Endothelial cell of umbilical vein (primary cell): Measurements from ENCODE around the gene TNPO2.

Experiments
- CTCF ChIP-seq, 2 donors: IDR thresholded peaks; 1 replicate in 1 of 2; 2 replicates in 1 of 2; pipeline ENCODE4 v1.5.1; 2011; ENCODE audit warnings: low read length in 2 of 2, mild to moderate bottlenecking in 2 of 2, moderate library complexity in 2 of 2, control low read depth in 1 of 2, inconsistent platforms in 1 of 2, low read depth in 1 of 2; ENCODE audit not compliant: insufficient read depth in 1 of 2; ENCODE audit errors: extremely low read depth in 1 of 2
- EZH2 ChIP-seq: IDR thresholded peaks from 2 replicates; pipeline ENCODE4 v1.6.1; 2012; ENCODE audit warnings: borderline replicate concordance, low read depth, mild to moderate bottlenecking, moderate library complexity, low read length, inconsistent platforms; ENCODE audit not compliant: severe bottlenecking
- FOS ChIP-seq: IDR thresholded peaks from 2 replicates; pipeline ENCODE4 v1.6.1; 2011; ENCODE audit warnings: mild to moderate bottlenecking, low read length, moderate library complexity, borderline replicate concordance; ENCODE audit not compliant: insufficient read depth
- GATA2 ChIP-seq: IDR thresholded peaks from 2 replicates; pipeline ENCODE4 v1.7.0; 2011; ENCODE audit warnings: low read depth, mild to moderate bottlenecking, moderate library complexity, mixed read lengths, low read length; ENCODE audit not compliant: insufficient read length, insufficient read depth
- JUN ChIP-seq: IDR thresholded peaks from 2 replicates; pipeline ENCODE4 v1.6.1; 2011; ENCODE audit warnings: borderline replicate concordance, low read depth; ENCODE audit not compliant: insufficient read length, insufficient read depth
- POLR2A ChIP-seq: IDR thresholded peaks from 2 replicates; pipeline ENCODE4 v1.6.1; 2012; ENCODE audit warnings: low read depth, mild to moderate bottlenecking, control low read depth, low read length
- POLR2AphosphoS5 ChIP-seq: IDR thresholded peaks from 2 replicates; pipeline ENCODE4 v1.6.1; 2012; ENCODE audit warnings: low read depth, mild to moderate bottlenecking, control low read depth, low read length, moderate library complexity; ENCODE audit not compliant: insufficient read depth

- TF ChIP-seq POLR2A (no peak), FOS (no peak), CTCF (IDR thresholded peaks at IDR 0.05; ENCODE audit: extremely low read depth in 1 of 2, insufficient read depth in 1 of 2, low read depth in 1 of 2, low read length in 2 of 2) (no peak), JUN (no peak), EZH2 (no peak), GATA2 (no peak), POLR2AphosphoS5 (no peak)
These were observed 68.2 kb downstream of the TNPO2 start for GRCh38 chr19:12655546-12655945.
